NCI-H748 (cell line): ENCODE measurements around the gene RPS3A.
"Not testable (repeated sequence)": the region's sequence is repeated elsewhere in the genome, so short reads cannot be mapped to it uniquely, and the experiment has no call there.

ENCODE experiments used
- DNase-seq: peaks from one replicate; lab custom pipeline; 2025; ENCODE audit not compliant: unreplicated experiment; lab: John Stamatoyannopoulos, UW

Gene RPS3A

DNA sequence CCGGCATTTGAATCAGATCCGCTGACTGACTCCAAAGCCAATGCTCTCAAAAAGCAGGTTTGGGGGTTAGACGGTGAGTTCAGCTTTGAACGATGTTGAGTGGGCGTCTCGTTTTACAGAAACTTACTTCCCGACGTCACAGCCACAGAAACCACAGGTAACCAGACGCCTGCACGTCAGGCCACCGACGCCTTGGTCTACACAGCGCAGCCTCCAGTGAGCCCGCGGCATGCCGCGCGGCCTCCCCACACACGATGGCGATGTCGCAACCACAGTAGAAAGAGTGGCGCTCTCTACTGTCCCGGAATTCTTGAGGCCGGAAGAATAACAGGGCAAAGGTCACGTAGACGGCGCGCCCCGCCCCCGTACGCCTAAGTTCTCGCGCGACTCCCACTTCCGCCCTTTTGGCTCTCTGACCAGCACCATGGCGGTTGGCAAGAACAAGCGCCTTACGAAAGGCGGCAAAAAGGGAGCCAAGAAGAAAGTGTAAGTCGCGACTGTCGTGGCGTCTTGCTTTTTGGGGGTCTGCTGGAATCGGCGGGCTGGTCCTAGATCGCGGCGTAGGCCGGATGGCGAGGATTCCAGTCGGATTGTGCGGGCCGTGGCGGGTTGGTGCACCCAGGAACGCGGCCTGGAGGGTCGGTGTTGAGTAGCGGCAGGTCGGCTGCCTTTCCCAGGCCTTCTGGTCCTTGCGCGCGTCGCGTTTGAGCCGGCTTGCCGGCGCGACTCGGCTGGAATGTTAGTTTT is at the start of gene RPS3A:
Gene RPS3A, plus strand, starts transcription at position 400 of the 747 bp plus-strand sequence. Its CDS starts 25 bp downstream, at position 425.
- peak; percentile 94 for DNase-seq

GRCh38 chr4:151052785-151053184 is 46.6 kb upstream of the RPS3A start:
- DNase-seq = no peak

DNA sequence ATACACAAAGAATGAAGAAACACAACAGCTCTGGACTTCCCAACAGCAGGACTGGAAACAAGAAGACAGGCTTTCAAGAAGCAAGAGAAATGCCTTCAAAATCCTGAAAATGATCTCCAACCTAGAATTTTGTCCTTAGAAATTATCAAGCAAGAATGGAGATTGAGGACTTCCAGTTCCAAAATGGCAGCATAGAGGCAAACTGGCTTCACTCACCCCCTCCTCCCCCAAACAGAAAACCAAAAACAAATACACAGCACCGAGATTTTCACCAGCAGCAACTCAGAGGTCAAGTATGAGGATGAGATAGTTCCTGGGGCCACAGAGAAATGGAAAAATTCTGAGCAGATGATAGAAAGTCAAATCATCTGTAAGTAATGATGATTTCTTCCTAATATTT is 43.9 kb upstream of the RPS3A start:
- no peak for DNase-seq

GRCh38 chr4:151063143-151063542 is 36.3 kb upstream of the RPS3A start:
- DNase-seq = not testable (repeated sequence)

DNA sequence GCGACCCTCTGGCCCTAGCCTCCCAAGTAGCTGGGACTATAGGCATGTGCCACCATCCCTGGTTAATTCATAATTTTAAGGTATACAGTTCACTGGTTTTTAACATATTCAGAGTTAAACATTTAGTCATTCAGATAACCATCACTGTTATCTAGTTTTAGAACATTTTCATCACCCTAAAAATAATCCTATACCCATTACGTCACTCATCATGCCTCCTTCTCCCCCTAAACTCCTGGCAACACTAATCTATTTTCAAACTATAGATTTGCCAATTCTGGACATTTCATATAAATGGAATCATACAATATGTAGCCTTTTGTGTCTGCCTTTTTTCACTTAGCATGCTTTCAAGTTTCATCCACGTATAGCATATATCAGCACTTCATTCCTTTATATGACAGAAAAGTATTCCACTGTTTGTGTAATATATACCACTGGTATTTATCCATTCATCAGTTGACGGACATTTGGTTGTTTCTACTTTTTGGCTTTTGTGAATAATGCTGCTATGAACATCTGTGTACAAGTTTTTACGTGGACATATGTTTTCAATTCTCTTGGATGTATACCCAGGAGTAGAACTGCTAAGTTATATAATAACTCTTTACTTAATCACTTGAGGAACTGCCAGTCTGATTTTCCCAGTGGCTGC is 32.0 kb upstream of the RPS3A start:
- DNase-seq = no peak

- DNase-seq = no peak
Observed at GRCh38 chr4:151074416-151074916, 25.0 kb upstream of the RPS3A start.

- not testable (repeated sequence) for DNase-seq
Observed at GRCh38 chr4:151077978-151078377, 21.4 kb upstream of the RPS3A start.

DNA sequence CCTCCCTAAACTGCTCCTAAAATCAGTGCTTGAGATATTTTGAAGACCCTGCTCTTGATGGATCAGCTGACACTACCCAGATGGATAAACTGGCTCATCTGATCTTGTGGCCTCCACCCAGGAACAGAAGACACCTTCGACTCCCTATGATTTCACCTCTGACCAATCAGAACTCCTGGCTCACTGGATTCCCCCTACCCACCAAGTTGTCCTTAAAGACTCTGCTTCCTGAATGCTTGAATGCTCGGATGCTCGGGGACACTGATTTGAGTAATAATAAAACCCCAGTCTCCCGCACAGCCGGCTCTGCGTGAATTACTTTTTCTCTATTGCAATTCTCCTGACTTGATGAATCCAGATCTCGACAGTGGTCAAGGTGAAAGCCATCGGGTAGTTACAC is 12.0 kb upstream of the RPS3A start:
- DNase-seq = no peak

- no peak for DNase-seq
Observed at GRCh38 chr4:151091047-151091446, 8.4 kb upstream of the RPS3A start.

DNA sequence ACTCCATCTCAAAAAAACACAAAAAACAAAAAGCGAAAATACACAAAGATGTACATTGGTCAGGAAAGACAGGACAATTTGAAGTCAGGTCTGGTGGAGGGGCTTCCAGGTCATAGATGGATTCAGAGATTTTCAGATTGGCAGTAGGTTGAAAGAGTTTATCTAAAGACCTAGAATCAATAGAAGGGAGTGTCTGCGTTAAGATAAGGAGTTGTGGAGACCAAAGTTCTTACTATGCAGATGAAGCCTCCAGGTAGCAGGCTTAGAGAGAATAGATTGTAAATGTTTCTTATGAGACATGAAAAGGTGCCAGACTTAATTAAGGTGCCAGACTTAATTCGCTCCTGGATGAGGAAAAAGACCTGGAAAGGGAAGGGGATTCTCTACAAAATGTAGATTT is 6.9 kb upstream of the RPS3A start:
- no peak for DNase-seq

DNA sequence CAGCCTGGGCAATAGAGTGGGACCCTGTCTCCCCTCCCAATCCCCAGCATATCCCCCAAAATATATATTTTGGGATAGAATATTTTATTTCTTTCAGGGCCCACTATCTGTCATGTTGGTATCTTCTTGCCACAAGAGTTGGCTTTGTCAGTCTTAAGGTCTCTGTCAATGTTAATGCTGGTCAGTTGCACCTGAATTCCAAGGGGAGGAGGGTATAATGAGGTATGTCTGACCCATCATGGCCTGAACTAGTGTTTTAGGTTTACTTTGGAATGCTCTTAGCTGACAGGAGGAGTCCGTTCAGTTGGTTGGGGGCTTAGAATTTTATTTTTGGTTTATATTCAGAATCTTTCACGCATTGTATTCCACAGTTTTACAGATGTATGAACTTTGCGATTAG is 6.2 kb upstream of the RPS3A start:
- DNase-seq = no peak

- DNase-seq = no peak
Observed at GRCh38 chr4:151094290-151094751, 5.1 kb upstream of the RPS3A start.

DNA sequence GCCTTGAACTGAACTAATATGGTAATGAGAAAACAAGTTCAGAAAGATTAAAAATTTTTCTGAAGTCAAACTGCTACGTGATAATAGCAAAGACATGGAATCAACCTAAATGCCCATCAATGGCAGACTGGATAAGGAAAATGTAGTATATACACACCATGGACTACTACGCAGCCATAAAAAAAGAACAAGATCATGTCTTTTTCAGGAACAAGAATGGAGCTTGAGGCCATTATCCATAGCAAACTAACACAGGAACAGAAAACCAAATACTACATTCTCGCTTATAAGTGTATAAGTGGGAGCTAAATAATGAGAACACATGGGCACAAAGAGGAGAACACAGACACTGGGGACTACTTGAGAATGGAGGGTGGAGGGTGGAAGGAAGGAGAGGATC is 4.3 kb upstream of the RPS3A start:
- no peak for DNase-seq

DNA sequence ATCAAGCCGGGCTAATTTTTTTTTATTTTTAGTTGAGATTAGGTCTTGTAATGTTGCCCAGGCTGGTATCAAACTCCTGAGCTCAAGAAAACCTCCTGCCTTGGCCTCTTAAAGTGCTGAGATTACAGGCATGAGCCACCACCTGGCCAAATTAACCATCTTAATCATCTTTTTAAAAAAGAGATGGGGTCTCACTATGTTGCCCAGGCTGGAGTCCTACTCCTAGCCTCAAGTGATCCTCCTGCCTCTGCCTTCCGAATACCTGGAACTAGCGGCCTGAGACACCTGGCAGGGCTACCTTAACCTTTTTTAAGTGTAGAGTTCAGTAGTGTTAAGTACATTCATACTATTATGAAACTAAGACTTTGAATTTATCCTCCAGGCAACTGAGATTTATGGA is 1.7 kb upstream of the RPS3A start:
- DNase-seq = no peak

GRCh38 chr4:151098979-151099228 is 524 bp upstream of the RPS3A start:
- DNase-seq = no peak

GRCh38 chr4:151099976-151100417 is 569 bp downstream of the RPS3A start:
- DNase-seq = peak; percentile 59

DNA sequence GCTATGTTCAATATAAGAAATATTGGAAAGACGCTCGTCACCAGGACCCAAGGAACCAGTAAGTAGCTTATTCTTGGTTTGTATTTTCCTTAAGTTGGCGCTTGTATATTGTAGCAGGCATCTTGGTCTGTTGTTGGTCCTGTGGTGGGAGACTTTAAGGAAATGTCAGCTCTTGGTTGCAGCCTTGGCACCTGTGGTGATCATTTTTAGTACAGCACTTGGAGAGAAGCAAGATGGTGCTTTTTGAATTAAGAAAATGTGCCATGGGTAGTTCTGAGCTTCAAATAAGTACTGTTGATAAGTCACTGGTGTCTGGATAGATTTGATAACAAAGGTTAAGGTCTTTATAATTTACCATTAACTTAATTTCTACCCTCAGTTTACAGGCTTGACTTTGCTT is 1.1 kb downstream of the RPS3A start:
- DNase-seq = no peak

DNA sequence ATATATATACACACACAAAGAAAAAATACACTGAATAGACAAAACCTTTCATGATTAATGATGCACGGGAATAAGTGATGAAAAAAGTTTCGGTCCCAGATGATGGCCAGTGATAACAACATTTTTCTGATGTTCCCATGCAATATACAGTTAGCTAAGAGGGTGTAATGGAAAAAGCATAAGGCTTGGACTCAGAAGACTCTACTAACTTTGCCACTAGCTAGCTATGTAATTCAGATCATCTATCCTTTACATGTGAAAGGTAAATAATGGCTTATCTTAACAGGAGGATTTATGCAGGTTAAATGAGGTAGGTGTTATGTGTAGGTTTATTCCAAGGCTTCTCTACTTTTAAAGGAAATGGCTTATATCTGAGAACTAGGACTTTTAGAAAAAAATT is 4.3 kb downstream of the RPS3A start:
- no peak for DNase-seq

- no peak for DNase-seq
Observed at GRCh38 chr4:151104621-151105020, 5.2 kb downstream of the RPS3A start.

DNA sequence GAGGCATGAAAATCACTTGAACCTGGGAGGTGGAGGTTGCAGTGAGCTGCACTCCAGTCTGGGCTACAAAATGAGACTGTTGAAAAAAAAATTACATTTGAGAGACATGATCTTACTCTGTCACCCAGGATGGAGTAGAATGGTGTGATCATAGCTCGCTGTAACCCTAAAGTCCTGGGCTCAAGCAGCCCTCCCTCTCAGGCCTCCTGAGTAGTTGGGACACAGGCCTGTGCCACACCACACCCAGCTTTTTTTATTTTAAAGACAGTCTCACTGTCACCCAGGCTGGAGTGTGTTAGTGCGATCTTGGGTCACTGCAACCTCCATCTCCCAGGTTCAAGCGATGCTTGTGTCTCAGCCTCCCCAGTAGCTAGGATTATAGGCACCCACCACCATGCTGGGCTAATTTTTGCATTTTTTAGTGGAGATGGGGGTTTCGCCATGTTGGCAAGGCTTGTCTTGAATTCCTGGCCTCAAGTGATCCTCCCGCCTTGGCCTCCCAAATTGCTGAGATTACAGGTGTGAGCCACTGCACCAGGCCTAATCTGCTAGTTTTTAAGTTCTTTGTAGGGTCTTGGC is 6.1 kb downstream of the RPS3A start:
- DNase-seq = no peak

GRCh38 chr4:151107063-151107462 is 7.6 kb downstream of the RPS3A start:
- DNase-seq = no peak

- no peak for DNase-seq
Observed at GRCh38 chr4:151110236-151110635, 10.8 kb downstream of the RPS3A start.
